T-helper 2 cell treated with Interferon-gamma antibody and Interleukin-4, amounts not matched to agents 100 ng/mL and 5 ng/mL, for 36 hours (primary cell): ENCODE measurements around the gene NPLOC4. TPM values are rescaled to one million over a fixed set of nuclear protein-coding genes. Genes with fewer than 3 reads are reported as not detected.

Experiments used
- intact Hi-C: fragments of 100-400 bp; cut with micrococcal nuclease; formaldehyde crosslinking; loops from one replicate; pipeline ENCODE4 v1.15.1; 2023
- total RNA-seq: library from RNA; stranded (reverse); gene quantifications from 2 replicates; pipeline ENCODE4 v1.2.3, GENCODE V29; 2022

NPLOC4 gene
- total RNA-seq, 1 donor from 2014 or later: 106 TPM

- intact Hi-C loops: no loop called here
Observed at GRCh38 chr17:81522491-81523401, 114.2 kb downstream of the NPLOC4 start.

- intact Hi-C loops: no loop called here
Observed at GRCh38 chr17:81520021-81520901, 116.7 kb downstream of the NPLOC4 start.

- intact Hi-C loops: no loop called here
Observed at GRCh38 chr17:81519284-81520020, 117.5 kb downstream of the NPLOC4 start.

GRCh38 chr17:81518785-81519283 is 118.1 kb downstream of the NPLOC4 start:
- intact Hi-C loops: no loop called here

GRCh38 chr17:81518113-81518784 is 118.7 kb downstream of the NPLOC4 start:
- intact Hi-C loops: no loop called here

GRCh38 chr17:81517339-81518112 is 119.4 kb downstream of the NPLOC4 start:
- intact Hi-C loops: no loop called here

- intact Hi-C loops: no loop called here
Observed at GRCh38 chr17:81517009-81517338, 119.9 kb downstream of the NPLOC4 start.

GRCh38 chr17:81516439-81516838 is 120.5 kb downstream of the NPLOC4 start:
- intact Hi-C loops: no loop called here

GRCh38 chr17:81515530-81516041 is 121.3 kb downstream of the NPLOC4 start:
- intact Hi-C loops: loop anchor here (1.0 to 2.0 kb wide), 2 partner anchors 37 to 85 kb away; partner anchors contain the start of gene FAAP100

GRCh38 chr17:81514739-81515529 is 122.0 kb downstream of the NPLOC4 start:
- intact Hi-C loops: loop anchor here (1.0 to 5.0 kb wide), 5 partner anchors 37 to 1718 kb away; partner anchors contain the start of genes BAHCC1, CBX8, FAAP100 and P4HB

GRCh38 chr17:81514489-81514738 is 122.5 kb downstream of the NPLOC4 start:
- intact Hi-C loops: loop anchor here (2.0 to 5.0 kb wide), 4 partner anchors 86 to 1717 kb away; partner anchors contain the start of genes BAHCC1, CBX8 and P4HB

- intact Hi-C loops: loop anchor here (2.0 to 5.0 kb wide), 6 partner anchors 27 to 1717 kb away; partner anchors contain the start of genes BAHCC1, CBX8 and P4HB
Observed at GRCh38 chr17:81513753-81514488, 123.0 kb downstream of the NPLOC4 start.

GRCh38 chr17:81513372-81513752 is 123.5 kb downstream of the NPLOC4 start:
- intact Hi-C loops: loop anchor here (2.0 to 5.0 kb wide), 5 partner anchors 27 to 1716 kb away; partner anchors contain the start of genes BAHCC1, CBX8 and P4HB

- intact Hi-C loops: loop anchor here (2.0 to 5.0 kb wide), 5 partner anchors 26 to 1715 kb away; partner anchors contain the start of genes BAHCC1, CBX8 and P4HB
Observed at GRCh38 chr17:81512562-81513371, 124.1 kb downstream of the NPLOC4 start, which contains the start of gene ACTG1. ACTG1 (minus strand) TSS chr17:81512799; CDS start chr17:81512354, 445 bp downstream.

- intact Hi-C loops: loop anchor here (2.0 to 5.0 kb wide), 5 partner anchors 25 to 1715 kb away; partner anchors contain the start of genes BAHCC1, CBX8 and P4HB
Observed at GRCh38 chr17:81511804-81512561, 124.9 kb downstream of the NPLOC4 start.

GRCh38 chr17:81511554-81511803 is 125.4 kb downstream of the NPLOC4 start:
- intact Hi-C loops: loop anchor here (5.0 kb wide), 3 partner anchors 114 to 1714 kb away; partner anchors contain the start of genes BAHCC1, CBX8 and P4HB
